HUES48 (cell line): ENCODE data around the gene SAMD4B.

Experiments used
- H3K27ac ChIP-seq: one replicate; pipeline ENCODE4 v1.7.0; 2013; ENCODE audit warnings: low read depth, low read length, inconsistent platforms
- H3K27me3 ChIP-seq: 2 replicates; pipeline ENCODE4 v1.6.1; 2013; ENCODE audit warnings: mild to moderate bottlenecking, low read length; ENCODE audit not compliant: control insufficient read depth, insufficient read depth
- H3K36me3 ChIP-seq: 2 replicates; pipeline ENCODE4 v1.6.1; 2013; ENCODE audit warnings: low read length; ENCODE audit not compliant: control insufficient read depth, insufficient read depth
- H3K4me1 ChIP-seq: 2 replicates; pipeline ENCODE4 v1.6.1; 2013; ENCODE audit warnings: mild to moderate bottlenecking, low read length; ENCODE audit not compliant: control insufficient read depth, insufficient read depth
- H3K4me3 ChIP-seq: 2 replicates; pipeline ENCODE4 v1.5.1; 2013; ENCODE audit warnings: mild to moderate bottlenecking, low read depth, low read length
- H3K9ac ChIP-seq: 2 replicates; pipeline ENCODE4 v1.6.1; 2013; ENCODE audit warnings: mild to moderate bottlenecking, low read depth, low read length, moderate library complexity
- H3K9me3 ChIP-seq: 2 replicates; pipeline ENCODE4 v1.6.1; 2013; ENCODE audit warnings: low read length; ENCODE audit not compliant: control insufficient read depth, insufficient read depth

Gene SAMD4B

GRCh38 chr19:39386557-39386956, 44.3 kb downstream of the SAMD4B start:
- Histone ChIP-seq H3K9ac (no peak overlapping the region), H3K9me3 (no peaks in the 10 kb centered on the region), H3K27me3 (no peaks in the 10 kb centered on the region), H3K36me3 (peaks cover 74% of the 10 kb centered on the region), H3K4me3 (no peak overlapping the region), H3K4me1 (no peaks in the 10 kb centered on the region), H3K27ac (no peak overlapping the region)

GRCh38 chr19:39388657-39389056, 46.4 kb downstream of the SAMD4B start:
- peaks cover 3% of the 10 kb centered on the region; the same call in 1 of the 2 replicates for H3K4me1 ChIP-seq
- no peak overlapping the region for H3K27ac ChIP-seq
- no peaks in the 10 kb centered on the region for H3K27me3 ChIP-seq
- no peak overlapping the region for H3K4me3 ChIP-seq
- no peak overlapping the region for H3K9ac ChIP-seq
- peaks cover 58% of the 10 kb centered on the region for H3K36me3 ChIP-seq
- no peaks in the 10 kb centered on the region for H3K9me3 ChIP-seq

- no peaks in the 10 kb centered on the region for H3K27me3 ChIP-seq
- no peaks in the 10 kb centered on the region for H3K9me3 ChIP-seq
- H3K27ac ChIP-seq: peak overlapping the region; percentile 99
- peaks cover 3% of the 10 kb centered on the region; the same call in 1 of the 2 replicates for H3K4me1 ChIP-seq
- peak overlapping the region; percentile 92 for H3K4me3 ChIP-seq
- peak overlapping the region; percentile 96 for H3K9ac ChIP-seq
- peaks cover 58% of the 10 kb centered on the region for H3K36me3 ChIP-seq
Observed at GRCh38 chr19:39389631-39390414, 47.6 kb downstream of the SAMD4B start.

GRCh38 chr19:39390451-39390750, 48.2 kb downstream of the SAMD4B start:
- peak overlapping the region; percentile 99 for H3K27ac ChIP-seq
- peaks cover 60% of the 10 kb centered on the region for H3K36me3 ChIP-seq
- H3K27me3 ChIP-seq: no peaks in the 10 kb centered on the region
- no peaks in the 10 kb centered on the region for H3K9me3 ChIP-seq
- peak overlapping the region; percentile 96 for H3K9ac ChIP-seq
- peaks cover 3% of the 10 kb centered on the region; the same call in 1 of the 2 replicates for H3K4me1 ChIP-seq
- H3K4me3 ChIP-seq: peak overlapping the region; percentile 92

- H3K9me3 ChIP-seq: no peaks in the 10 kb centered on the region
- H3K4me1 ChIP-seq: peaks cover 3% of the 10 kb centered on the region; the same call in 1 of the 2 replicates
- peaks cover 55% of the 10 kb centered on the region for H3K36me3 ChIP-seq
- peak within 1 kb of the TSS; percentile 96 for H3K9ac ChIP-seq
- no peaks in the 10 kb centered on the region for H3K27me3 ChIP-seq
- H3K27ac ChIP-seq: peak within 1 kb of the TSS; percentile 99
- H3K4me3 ChIP-seq: peak within 1 kb of the TSS; percentile 92
Observed at GRCh38 chr19:39390751-39391437, 48.7 kb downstream of the SAMD4B start, which contains the start of the genes MED29 and PAF1. TSS of gene MED29 (plus strand) at chr19:39391378. CDS start at chr19:39391423, 45 bp downstream. TSS of gene PAF1 (minus strand) at chr19:39391106. CDS start at chr19:39390864, 242 bp downstream.

GRCh38 chr19:39397360-39398296, 55.4 kb downstream of the SAMD4B start:
- Histone ChIP-seq H3K27me3 (no peaks in the 10 kb centered on the region), H3K4me3 (no peak overlapping the region), H3K27ac (peak overlapping the region; percentile 73), H3K9me3 (no peaks in the 10 kb centered on the region), H3K9ac (no peak overlapping the region), H3K36me3 (peaks cover 23% of the 10 kb centered on the region), H3K4me1 (peaks cover 20% of the 10 kb centered on the region)

GRCh38 chr19:39398297-39398864, 56.2 kb downstream of the SAMD4B start:
- Histone ChIP-seq H3K4me3 (no peak overlapping the region), H3K4me1 (peaks cover 20% of the 10 kb centered on the region)

GRCh38 chr19:39399668-39400050, 57.4 kb downstream of the SAMD4B start:
- no peak overlapping the region for H3K9ac ChIP-seq

More at GRCh38 chr19:39398297-39398864, 56.2 kb downstream of the SAMD4B start:
- H3K9ac ChIP-seq: no peak overlapping the region
- no peaks in the 10 kb centered on the region for H3K27me3 ChIP-seq
- peak overlapping the region; percentile 73 for H3K27ac ChIP-seq
- H3K9me3 ChIP-seq: no peaks in the 10 kb centered on the region
- peaks cover 21% of the 10 kb centered on the region for H3K36me3 ChIP-seq

GRCh38 chr19:39400061-39400460, 57.8 kb downstream of the SAMD4B start:
- H3K27ac ChIP-seq: no peak overlapping the region
- H3K4me3 ChIP-seq: no peak overlapping the region
- peaks cover 9% of the 10 kb centered on the region for H3K36me3 ChIP-seq
- no peaks in the 10 kb centered on the region for H3K27me3 ChIP-seq
- peaks cover 24% of the 10 kb centered on the region for H3K4me1 ChIP-seq
- H3K9ac ChIP-seq: no peak overlapping the region
- H3K9me3 ChIP-seq: no peaks in the 10 kb centered on the region

More at GRCh38 chr19:39399668-39400050, 57.4 kb downstream of the SAMD4B start:
- H3K27me3 ChIP-seq: no peaks in the 10 kb centered on the region
- H3K4me1 ChIP-seq: peaks cover 24% of the 10 kb centered on the region
- H3K27ac ChIP-seq: no peak overlapping the region
- H3K36me3 ChIP-seq: peaks cover 12% of the 10 kb centered on the region
- no peaks in the 10 kb centered on the region for H3K9me3 ChIP-seq
- no peak overlapping the region for H3K4me3 ChIP-seq

GRCh38 chr19:39401070-39401548, 58.9 kb downstream of the SAMD4B start:
- Histone ChIP-seq H3K27me3 (no peaks in the 10 kb centered on the region), H3K36me3 (peaks cover 6% of the 10 kb centered on the region; the same call in 1 of the 2 replicates), H3K9me3 (no peaks in the 10 kb centered on the region), H3K4me1 (peaks cover 31% of the 10 kb centered on the region), H3K27ac (peak overlapping the region; percentile 99), H3K9ac (no peak overlapping the region), H3K4me3 (no peak overlapping the region)
